HG03460 (cell line): ENCODE measurements around the gene PDE4B.
A peak's percentile ranks its signal among the peaks of the same experiment; 100 is the strongest.

ENCODE experiments used
- ATAC-seq: cut with Tn5 transposase; IDR thresholded peaks from one replicate; pipeline ENCODE4 v1.9.1; 2021; ENCODE audit not compliant: unreplicated experiment

The PDE4B gene

DNA sequence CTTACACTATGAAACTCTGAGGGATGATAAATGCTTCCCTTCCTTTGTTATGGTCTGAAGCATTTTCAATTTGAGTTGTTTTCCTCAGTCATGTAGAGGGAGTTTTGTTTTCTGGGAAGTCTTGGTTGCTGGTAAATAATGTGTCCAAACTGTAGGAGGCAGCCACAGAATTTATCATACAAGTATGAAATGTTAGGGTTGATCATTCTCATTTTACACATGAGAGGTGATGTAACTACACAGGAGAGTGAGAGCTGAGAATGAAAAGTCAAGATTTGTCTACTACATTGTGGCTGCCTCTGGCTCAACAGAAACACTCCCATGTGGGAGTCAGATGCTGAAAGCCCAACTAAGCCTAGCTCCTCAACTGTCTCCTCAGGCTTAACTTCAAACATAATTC, 558.8 kb downstream of the PDE4B start:
- ATAC-seq, result no peak

GRCh38 chr1:66351913-66352312, 559.2 kb downstream of the PDE4B start:
- ATAC-seq, result peak; percentile 34

- ATAC-seq, result no peak
Observed at GRCh38 chr1:66352792-66353191, 560.1 kb downstream of the PDE4B start.

- no peak for ATAC-seq
Observed at GRCh38 chr1:66353257-66353656, 560.6 kb downstream of the PDE4B start.

DNA sequence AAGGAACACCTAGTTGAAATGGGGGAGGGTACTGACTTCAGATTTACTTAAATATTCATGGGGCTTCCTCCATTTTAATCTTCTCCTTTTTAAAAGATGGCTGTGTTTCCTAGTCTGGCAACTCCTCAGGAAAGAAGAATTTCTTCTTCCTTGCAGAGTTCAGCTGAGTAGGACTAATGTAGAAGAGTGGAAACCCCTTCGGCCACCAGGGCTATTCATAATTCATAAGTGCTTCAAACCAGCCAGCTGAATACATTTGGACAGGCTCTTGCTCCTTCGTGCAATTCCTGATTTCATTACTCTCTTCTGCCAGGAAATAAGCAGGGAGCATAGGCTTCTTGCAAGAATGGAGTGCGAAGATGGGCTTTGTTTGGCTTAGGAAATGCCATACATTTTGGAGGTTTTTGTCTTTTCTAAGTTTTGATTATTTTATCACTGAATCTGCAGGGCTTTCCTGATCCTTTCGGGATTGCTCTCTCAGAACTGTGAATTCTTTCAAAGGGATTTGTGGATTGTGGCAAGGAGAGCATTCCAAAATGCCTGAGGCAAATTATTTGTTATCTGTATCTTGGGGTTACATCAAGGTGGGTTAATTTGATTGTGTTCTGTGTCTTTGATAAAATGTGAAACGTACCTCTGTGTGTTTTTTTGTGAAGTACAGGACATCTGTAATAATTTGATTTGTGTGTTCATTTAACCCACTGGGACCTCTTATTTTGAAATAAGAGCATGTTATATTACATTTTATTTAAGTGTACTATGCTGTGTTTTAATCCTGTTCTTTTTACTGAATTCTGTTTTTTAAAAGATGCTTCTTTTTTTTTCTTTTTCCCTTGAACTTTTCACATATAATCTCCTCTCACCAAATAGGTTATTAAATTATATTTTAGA, 561.9 kb downstream of the PDE4B start:
- ATAC-seq, result no peak

DNA sequence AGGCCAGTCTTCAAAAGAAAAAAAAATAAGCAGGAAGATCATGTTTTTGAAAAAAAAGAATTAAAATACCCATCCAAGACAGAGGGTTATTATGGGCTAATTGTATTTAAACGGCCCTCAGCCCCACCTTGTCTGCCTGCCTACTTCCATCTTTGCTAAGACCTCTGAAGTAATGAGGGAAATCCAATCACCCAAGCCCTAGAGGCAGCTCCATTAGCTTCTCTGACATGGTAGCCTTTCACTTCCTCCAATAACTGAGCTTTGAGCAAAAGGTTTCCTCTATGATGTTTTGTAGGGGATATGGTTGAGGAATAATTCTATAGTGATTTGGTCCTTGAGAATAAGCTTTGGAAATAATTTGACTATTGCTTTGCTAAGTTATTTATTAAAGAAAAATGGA, 563.1 kb downstream of the PDE4B start:
- no peak for ATAC-seq

- no peak for ATAC-seq
Observed at GRCh38 chr1:66356605-66357004, 563.9 kb downstream of the PDE4B start.

GRCh38 chr1:66357021-66357420, 564.3 kb downstream of the PDE4B start:
- ATAC-seq, result no peak

DNA sequence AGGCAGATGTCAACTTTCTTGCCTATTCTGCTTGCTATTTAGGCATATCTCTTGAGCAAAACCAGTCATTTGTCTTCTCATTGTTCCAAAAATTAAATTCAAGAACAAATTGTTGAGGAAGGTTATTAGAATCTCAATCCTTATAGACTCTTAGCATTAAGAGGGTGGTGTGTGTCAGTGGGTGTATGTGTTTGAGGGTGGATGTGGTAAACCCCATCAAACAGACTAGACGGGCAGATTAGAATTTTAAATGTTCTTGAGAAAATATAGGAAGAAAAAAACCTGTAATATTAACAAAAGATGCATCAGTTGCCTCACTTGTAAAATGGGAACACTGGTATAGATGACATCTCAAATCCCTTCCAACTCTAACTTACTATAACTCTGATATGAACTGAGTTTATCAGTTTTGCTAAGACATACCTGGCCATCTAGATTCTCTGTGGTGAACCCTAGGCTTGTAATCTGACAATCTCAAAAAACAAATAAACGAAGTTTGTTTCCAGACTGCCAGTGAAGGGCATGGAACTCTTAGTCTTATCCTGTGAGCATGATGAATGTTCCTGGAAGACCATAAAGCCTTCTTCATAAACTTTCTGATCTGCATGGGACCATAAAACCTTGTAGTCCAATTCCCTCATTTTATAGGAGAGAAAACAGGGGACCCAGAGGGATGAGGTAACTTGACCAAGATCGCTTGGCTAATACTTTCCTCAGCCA, 564.9 kb downstream of the PDE4B start:
- ATAC-seq, result no peak

DNA sequence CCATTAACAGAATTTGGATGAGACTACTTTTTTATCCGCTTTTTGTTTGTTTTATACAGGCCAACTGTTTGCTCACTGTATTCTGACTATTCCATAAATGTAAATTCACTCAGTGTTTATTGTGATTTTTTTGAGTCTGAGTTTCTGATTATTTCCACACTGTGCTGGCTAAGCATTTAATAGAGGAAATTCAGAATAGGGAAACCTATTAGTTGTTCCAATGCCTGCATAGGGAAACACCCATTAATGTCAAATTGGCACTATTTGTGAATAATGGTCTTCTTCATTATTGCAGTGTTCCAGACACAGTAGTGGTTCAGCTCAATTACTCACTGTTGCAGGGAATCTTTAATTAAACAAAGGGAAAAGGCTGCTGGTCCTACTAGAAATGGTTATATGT, 566.6 kb downstream of the PDE4B start:
- no peak for ATAC-seq

- ATAC-seq, result no peak
Observed at GRCh38 chr1:66359815-66360214, 567.1 kb downstream of the PDE4B start.

DNA sequence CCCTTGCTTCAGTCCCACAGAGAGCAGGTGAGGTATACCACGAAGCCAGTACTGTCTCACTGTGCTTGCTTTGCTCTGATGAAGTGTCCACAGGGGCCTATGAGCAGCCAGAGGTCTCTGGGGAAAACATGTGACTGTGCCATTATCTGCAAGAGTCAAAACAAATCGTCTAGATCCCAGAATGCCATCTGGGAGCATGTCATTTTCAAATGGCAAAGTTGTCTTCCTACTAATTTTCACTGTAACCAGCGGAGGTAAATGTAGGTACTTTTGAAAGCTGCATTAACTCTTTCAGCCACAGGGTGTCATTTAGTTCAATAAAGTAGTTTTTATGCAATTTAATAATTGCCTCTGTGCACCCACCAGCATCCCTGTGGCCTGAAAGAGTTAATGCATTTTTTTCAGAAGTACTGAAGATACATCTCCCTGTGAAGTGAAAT, 567.6 kb downstream of the PDE4B start:
- no peak for ATAC-seq

DNA sequence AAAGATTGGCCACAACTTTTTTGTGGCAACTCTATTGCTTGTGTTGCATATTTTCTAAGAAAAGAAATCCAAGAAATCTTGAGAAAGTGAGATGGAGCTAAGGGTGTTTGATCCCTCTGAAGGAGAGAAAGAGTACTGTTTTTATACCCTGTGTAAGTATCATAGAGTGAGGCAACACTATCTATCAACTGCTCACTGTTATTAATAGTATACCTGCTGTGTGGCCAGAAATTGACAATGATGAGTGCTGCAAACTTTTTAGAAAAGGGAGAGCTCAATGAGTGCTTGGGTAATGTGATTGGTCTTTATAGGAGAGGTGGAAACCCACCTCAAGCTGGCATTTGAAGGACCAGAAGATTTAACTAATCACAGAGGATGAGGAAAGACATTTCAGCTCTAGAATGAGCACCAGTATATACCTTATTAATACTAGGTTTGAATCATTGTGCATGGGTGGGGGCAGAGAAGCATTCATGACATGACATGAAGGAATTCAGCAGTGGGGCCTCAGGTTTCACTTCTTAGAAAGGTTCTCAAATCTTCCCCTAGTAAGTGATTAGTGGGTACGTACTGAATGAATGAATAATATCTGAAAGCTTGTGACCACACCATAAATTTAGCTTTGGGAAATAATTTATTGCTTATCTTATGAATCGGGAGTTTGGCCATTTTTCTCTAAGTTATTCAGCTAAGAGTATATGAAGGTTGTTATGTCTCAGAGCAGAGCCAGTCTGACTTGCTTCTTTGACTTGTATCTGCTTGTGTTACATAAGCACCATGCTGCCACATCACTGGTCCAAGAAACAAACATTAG, 572.1 kb downstream of the PDE4B start:
- ATAC-seq, result peak; percentile 74

GRCh38 chr1:66365635-66366034, 572.9 kb downstream of the PDE4B start:
- no peak for ATAC-seq

DNA sequence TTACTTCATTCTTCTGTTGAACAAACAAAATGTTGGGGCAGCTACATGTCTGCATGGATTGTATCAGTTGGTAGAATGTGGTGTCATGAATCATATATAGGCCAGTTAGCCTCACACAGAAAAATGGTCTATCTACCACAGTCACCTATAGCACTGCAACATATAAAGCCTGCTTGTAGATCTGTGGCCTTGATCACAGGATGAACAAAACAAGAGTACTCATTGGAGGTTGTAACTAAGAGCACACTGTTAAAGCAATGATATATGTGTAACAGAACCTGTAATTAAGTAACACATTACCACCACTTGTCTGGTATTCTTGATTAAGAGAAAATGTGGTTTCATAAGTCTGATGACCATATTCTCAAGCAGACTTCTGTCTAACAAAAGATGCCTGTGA, 573.9 kb downstream of the PDE4B start:
- no peak for ATAC-seq

GRCh38 chr1:66367369-66367768, 574.7 kb downstream of the PDE4B start:
- no peak for ATAC-seq

GRCh38 chr1:66368261-66368660, 575.6 kb downstream of the PDE4B start:
- ATAC-seq, result no peak

DNA sequence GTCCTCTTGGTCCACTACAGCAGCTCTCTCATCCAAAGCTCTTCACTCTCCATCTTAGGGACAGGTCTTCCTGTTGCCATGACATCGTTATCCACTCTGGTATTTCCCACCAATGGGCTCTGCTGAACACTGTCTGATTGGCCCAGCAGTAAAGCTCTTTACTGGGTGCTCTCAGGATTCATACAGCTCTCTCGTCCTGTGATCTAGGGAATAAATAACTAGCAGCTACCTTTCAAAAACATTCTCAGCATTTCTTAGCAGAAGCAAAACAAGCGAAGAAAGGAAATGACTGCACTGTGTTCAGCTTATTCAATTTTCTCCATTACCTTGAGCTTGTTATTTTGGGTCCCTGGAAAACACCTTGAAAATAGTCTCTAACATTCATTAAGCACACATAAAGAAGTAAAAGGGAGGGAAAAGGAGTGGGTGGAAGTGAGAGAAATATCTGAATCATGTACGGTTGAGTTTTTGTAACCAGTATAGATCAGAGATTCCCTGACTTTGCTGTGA, 577.8 kb downstream of the PDE4B start:
- ATAC-seq, result peak; percentile 21

DNA sequence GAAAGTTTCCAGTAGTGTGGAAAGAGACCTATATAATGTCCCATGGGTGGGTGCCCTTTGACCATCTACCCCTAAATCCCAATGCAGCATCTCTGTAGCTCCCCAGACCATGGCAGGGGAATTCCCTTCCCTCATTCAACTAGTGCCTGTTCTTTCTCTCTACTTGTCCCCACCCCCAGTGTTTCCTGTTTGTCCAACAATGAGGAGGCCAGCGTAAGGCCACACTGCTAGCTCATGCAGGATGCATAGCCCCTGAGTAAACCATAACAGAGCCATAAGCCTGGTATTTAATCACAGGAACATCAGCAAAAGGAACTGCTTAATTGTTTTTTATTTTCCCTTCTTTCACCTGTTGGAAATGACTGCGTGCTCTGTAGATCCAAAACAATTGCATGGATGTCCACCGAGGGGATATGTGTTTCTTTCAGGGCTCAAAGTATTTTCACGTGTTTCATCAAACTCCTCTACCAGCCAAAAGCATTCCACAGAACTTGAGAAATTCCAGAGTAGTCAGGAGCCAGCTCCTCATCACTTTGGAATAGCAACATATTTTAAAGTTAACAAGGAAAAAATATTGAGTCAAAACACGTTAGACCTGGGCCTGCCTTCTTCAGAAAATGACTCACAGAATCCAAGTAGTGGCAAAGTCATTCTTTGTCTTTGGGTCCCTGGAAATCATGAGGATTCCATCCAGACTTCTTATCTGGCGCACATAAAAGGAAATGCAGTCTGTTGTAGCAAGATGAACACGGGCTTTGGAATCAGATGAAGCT, 578.7 kb downstream of the PDE4B start:
- peak; percentile 32 for ATAC-seq

- no peak for ATAC-seq
Observed at GRCh38 chr1:66372522-66373101, 579.9 kb downstream of the PDE4B start.
